HepG2 (cell line): ENCODE measurements around the gene ZNF618. TPM values are rescaled to one million over a fixed set of nuclear protein-coding genes. Genes with fewer than 3 reads are reported as not detected.

Experiments
- ATRX ChIP-seq: sonication (generic); formaldehyde crosslinking; IDR thresholded peaks from 2 replicates; pipeline ENCODE4 v1.4.0; 2020; ENCODE audit warnings: missing genetic modification reagents, borderline replicate concordance
- CCDC6 ChIP-seq: sonication (generic); formaldehyde crosslinking; IDR thresholded peaks from 2 replicates; pipeline ENCODE4 v1.8.1; 2022; ENCODE audit warnings: mild to moderate bottlenecking, missing genetic modification reagents, moderate library complexity
- DPF2 ChIP-seq: sonication (generic); formaldehyde crosslinking; IDR thresholded peaks from 2 replicates; pipeline ENCODE4 v1.4.0; 2020; ENCODE audit warnings: mild to moderate bottlenecking, low read depth, missing genetic modification reagents, borderline replicate concordance
- ESRRA ChIP-seq: sonication (generic); formaldehyde crosslinking; IDR thresholded peaks from 2 replicates; pipeline ENCODE4 v1.5.1; 2020; ENCODE audit warnings: mild to moderate bottlenecking, low read depth, missing genetic modification reagents
- FOXP1 ChIP-seq, 2 experiments: fragments of 450-650 bp in 1 of 2; IDR thresholded peaks; 2 replicates each; pipeline ENCODE4 v1.6.1; 2017 to 2018; ENCODE audit warnings: antibody characterized with exemption in 1 of 2
- JARID2 ChIP-seq: sonication (generic); formaldehyde crosslinking; IDR thresholded peaks from 2 replicates; pipeline ENCODE4 v1.8.1; 2023; ENCODE audit warnings: missing genetic modification reagents, inconsistent platforms; ENCODE audit not compliant: insufficient replicate concordance
- KDM5A ChIP-seq: fragments of 200-600 bp; sonication (generic); IDR thresholded peaks from 2 replicates; pipeline ENCODE4 v1.7.0; 2018; ENCODE audit warnings: antibody characterized with exemption, mild to moderate bottlenecking, low read length, borderline replicate concordance
- NR2F6 ChIP-seq, 2 experiments: IDR thresholded peaks; 2 replicates each; pipeline ENCODE4 v1.6.1; 2016; ENCODE audit warnings: antibody characterized with exemption in 1 of 2, mild to moderate bottlenecking in 1 of 2
- PAX8 ChIP-seq: sonication (generic); formaldehyde crosslinking; IDR thresholded peaks from 2 replicates; pipeline ENCODE4 v1.8.0; 2022; ENCODE audit warnings: mild to moderate bottlenecking, missing genetic modification reagents, borderline replicate concordance
- RORA ChIP-seq: sonication (generic); formaldehyde crosslinking; IDR thresholded peaks from 2 replicates; pipeline ENCODE4 v1.5.0; 2020; ENCODE audit warnings: mild to moderate bottlenecking, missing genetic modification reagents, moderate library complexity
- ZBTB20 ChIP-seq: sonication (generic); formaldehyde crosslinking; IDR thresholded peaks from 2 replicates; pipeline ENCODE4 v1.8.1; 2023; ENCODE audit warnings: missing genetic modification reagents, low read depth, mild to moderate bottlenecking, borderline replicate concordance
- ZBTB7B ChIP-seq: sonication (generic); formaldehyde crosslinking; IDR thresholded peaks from 2 replicates; pipeline ENCODE4 v1.4.0; 2020; ENCODE audit warnings: missing genetic modification reagents
- ZNF343 ChIP-seq: sonication (generic); formaldehyde crosslinking; IDR thresholded peaks from 2 replicates; pipeline ENCODE4 v1.4.0; 2020; ENCODE audit warnings: mild to moderate bottlenecking, missing genetic modification reagents
- ZNF569 ChIP-seq: sonication (generic); formaldehyde crosslinking; IDR thresholded peaks from 2 replicates; pipeline ENCODE4 v1.5.0; 2020; ENCODE audit warnings: mild to moderate bottlenecking, missing genetic modification reagents, moderate library complexity, borderline replicate concordance
- ZNF614 ChIP-seq: IDR thresholded peaks from 2 replicates; pipeline ENCODE4 v1.6.1; 2018; ENCODE audit warnings: missing biosample characterization, missing genetic modification reagents, inconsistent platforms, borderline replicate concordance
- ZNF790 ChIP-seq: sonication (generic); formaldehyde crosslinking; IDR thresholded peaks from 2 replicates; pipeline ENCODE4 v1.8.0; 2022; ENCODE audit warnings: missing genetic modification reagents, mild to moderate bottlenecking, borderline replicate concordance
- ZNF850 ChIP-seq: sonication (generic); formaldehyde crosslinking; conservative IDR thresholded peaks from 2 replicates; pipeline ENCODE4 v1.9.0; 2021; ENCODE audit warnings: mild to moderate bottlenecking, missing genetic modification reagents
- ZSCAN22 ChIP-seq: sonication (generic); formaldehyde crosslinking; IDR thresholded peaks from 2 replicates; pipeline ENCODE4 v1.4.0; 2020; ENCODE audit warnings: mild to moderate bottlenecking, missing genetic modification reagents
- polyA plus RNA-seq, 8 experiments: library from polyadenylated mRNA; depleted of rRNA in 3 of 8; stranded (reverse) in 7 of 8; unstranded in 1 of 8; fragments of >200 nt; fragmentation: Illumina TruSeq in 4 of 8; extraction: Trizol in 4 of 8; gene quantifications; 2 replicates each; pipeline versions ENCODE4 v1.2.1 to v1.2.3, GENCODE V29; 2011 to 2016; ENCODE audit warnings: low read depth in 4 of 8, missing spikeins in 1 of 8, mixed read lengths in 1 of 8; ENCODE audit not compliant: insufficient read depth in 1 of 8
- total RNA-seq, 5 experiments: library from RNA; depleted of rRNA; stranded (reverse); fragments of >200 nt; fragmentation: Illumina TruSeq; extraction: Trizol; gene quantifications; 2 replicates each; pipeline ENCODE4 v1.2.3, GENCODE V29; 2016; ENCODE audit warnings: low read depth in 1 of 5
- TF ChIP-seq, protein P1 (sequence below): sonication (generic); formaldehyde crosslinking; IDR thresholded peaks from 2 replicates; pipeline ENCODE4 v1.4.0; 2020; ENCODE audit warnings: missing genetic modification reagents
- TF ChIP-seq, protein P2 (sequence below): sonication (generic); formaldehyde crosslinking; IDR thresholded peaks from 2 replicates; pipeline ENCODE4 v1.8.0; 2022; ENCODE audit warnings: mild to moderate bottlenecking, missing genetic modification reagents; ENCODE audit not compliant: insufficient replicate concordance
- TF ChIP-seq, protein P3 (sequence below): sonication (generic); formaldehyde crosslinking; IDR thresholded peaks from 2 replicates; pipeline ENCODE4 v1.8.0; 2022; ENCODE audit warnings: mild to moderate bottlenecking, missing genetic modification reagents, moderate library complexity
- TF ChIP-seq, protein P4 (sequence below): sonication (generic); formaldehyde crosslinking; IDR thresholded peaks from 2 replicates; pipeline ENCODE4 v1.4.0; 2020; ENCODE audit warnings: mild to moderate bottlenecking, missing genetic modification reagents

The ZNF618 gene
- total and polyA plus RNA-seq, 2 of the 13 experiments (the other 11 are each of a cell fraction or from before 2014, with no cell fraction given) = 0.07 TPM

DNA sequence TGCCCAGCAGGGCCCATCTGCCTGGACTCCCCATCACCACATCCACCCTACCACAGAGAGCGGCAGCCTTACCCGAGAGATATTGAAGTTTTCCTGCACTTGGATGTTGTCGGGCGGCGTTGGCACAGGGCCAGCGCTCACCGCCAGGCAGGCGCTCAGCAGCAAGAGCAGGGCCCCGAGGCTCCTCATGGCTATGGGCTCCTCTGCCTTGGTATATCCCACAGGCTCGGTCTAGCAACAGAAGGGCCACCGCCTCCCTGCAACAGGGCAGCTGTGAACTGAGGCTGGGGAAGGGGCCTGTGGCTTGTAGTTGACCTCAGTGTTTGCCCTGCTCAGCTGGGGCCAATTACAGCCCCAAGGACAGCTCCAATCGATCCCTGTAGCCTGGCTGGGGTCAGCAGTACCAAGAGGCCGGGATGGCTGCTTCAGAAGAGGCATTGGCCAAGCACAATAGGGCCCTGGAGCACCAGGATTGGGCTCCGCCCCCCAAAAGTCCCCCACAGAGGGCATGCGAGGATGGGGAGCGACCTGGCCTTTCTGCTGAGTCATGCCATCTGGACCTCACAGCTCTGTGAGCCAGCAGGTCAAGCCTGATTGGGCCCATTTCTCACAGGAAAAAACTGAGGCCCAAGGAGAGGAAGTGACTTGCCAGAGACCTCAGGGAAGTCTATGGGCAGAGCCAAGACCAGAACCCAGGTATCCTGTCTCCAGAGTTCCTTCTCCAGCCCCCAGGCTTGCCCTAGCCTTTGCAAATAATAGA lies 202.1 kb downstream of the ZNF618 start, which contains the start of gene AMBP (continued):
- TF ChIP-seq RORA (no peak), ESRRA (CRISPR knock-in tag) (peak; percentile 98), ZNF569 (CRISPR knock-in tag) (no peak; the same call in 1 of the 2 replicates), NR2F6 (IDR thresholded peaks at IDR 0.05) (peak; percentile 99), NR2F6 (CRISPR knock-in tag; IDR thresholded peaks at IDR 0.05) (peak; percentile 99), ZNF790 (CRISPR knock-in tag) (no peak), ZBTB20 (peak; percentile 94), ZSCAN22 (CRISPR knock-in tag) (no peak), ZNF614 (CRISPR knock-in tag) (peak; percentile 95), PAX8 (CRISPR knock-in tag) (no peak), FOXP1 (IDR thresholded peaks at IDR 0.05) (no peak), FOXP1 (CRISPR knock-in tag; IDR thresholded peaks at IDR 0.05) (peak; percentile 86), ZNF850 (CRISPR knock-in tag) (peak; percentile 27; the same call in 1 of the 2 replicates), ZBTB7B (peak; percentile 98), ZNF343 (no peak; the same call in 1 of the 2 replicates), ATRX (no peak), CCDC6 (CRISPR knock-in tag) (peak; percentile 92), JARID2 (CRISPR knock-in tag) (peak; percentile 67), KDM5A (peak; percentile 69; the same call in 1 of the 2 replicates), DPF2 (peak; percentile 90)
- TF ChIP-seq, protein P1, sequence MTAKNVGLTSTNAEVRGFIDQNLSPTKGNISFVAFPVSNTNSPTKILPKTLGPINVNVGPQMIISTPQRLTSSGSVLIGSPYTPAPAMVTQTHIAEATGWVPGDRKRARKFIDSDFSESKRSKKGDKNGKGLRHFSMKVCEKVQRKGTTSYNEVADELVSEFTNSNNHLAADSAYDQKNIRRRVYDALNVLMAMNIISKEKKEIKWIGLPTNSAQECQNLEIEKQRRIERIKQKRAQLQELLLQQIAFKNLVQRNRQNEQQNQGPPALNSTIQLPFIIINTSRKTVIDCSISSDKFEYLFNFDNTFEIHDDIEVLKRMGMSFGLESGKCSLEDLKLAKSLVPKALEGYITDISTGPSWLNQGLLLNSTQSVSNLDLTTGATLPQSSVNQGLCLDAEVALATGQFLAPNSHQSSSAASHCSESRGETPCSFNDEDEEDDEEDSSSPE = peak; percentile 67
- TF ChIP-seq, protein P2, sequence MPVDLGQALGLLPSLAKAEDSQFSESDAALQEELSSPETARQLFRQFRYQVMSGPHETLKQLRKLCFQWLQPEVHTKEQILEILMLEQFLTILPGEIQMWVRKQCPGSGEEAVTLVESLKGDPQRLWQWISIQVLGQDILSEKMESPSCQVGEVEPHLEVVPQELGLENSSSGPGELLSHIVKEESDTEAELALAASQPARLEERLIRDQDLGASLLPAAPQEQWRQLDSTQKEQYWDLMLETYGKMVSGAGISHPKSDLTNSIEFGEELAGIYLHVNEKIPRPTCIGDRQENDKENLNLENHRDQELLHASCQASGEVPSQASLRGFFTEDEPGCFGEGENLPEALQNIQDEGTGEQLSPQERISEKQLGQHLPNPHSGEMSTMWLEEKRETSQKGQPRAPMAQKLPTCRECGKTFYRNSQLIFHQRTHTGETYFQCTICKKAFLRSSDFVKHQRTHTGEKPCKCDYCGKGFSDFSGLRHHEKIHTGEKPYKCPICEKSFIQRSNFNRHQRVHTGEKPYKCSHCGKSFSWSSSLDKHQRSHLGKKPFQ (CRISPR knock-in tag) = peak; percentile 87
- TF ChIP-seq, protein P3, sequence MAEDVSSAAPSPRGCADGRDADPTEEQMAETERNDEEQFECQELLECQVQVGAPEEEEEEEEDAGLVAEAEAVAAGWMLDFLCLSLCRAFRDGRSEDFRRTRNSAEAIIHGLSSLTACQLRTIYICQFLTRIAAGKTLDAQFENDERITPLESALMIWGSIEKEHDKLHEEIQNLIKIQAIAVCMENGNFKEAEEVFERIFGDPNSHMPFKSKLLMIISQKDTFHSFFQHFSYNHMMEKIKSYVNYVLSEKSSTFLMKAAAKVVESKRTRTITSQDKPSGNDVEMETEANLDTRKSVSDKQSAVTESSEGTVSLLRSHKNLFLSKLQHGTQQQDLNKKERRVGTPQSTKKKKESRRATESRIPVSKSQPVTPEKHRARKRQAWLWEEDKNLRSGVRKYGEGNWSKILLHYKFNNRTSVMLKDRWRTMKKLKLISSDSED (CRISPR knock-in tag) = no peak
- TF ChIP-seq, protein P4, sequence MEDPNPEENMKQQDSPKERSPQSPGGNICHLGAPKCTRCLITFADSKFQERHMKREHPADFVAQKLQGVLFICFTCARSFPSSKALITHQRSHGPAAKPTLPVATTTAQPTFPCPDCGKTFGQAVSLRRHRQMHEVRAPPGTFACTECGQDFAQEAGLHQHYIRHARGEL (CRISPR knock-in tag) = 0 out of 2 replicates have a peak, but pooled peaks have one; percentile 56
